Bronchial epithelial cell (primary cell): ENCODE measurements around the gene MTCH1. TPM values are rescaled to one million over a fixed set of nuclear protein-coding genes. Genes with fewer than 3 reads are reported as not detected.

Experiments
- DNase-seq: peaks from one replicate; pipeline ENCODE4 v3.0.0-alpha.2; 2010; ENCODE audit warnings: low read depth
- FAIRE-seq: peaks from 2 replicates; lab custom pipeline; 2011; peaks lifted over from hg19 to GRCh38; lab: Jason Lieb, UNC
- H3K27me3 ChIP-seq: 2 replicates; pipeline ENCODE4 v1.5.1; 2011; ENCODE audit warnings: low read length; ENCODE audit not compliant: control insufficient read depth, insufficient read depth
- H3K36me3 ChIP-seq: 2 replicates; pipeline ENCODE4 v1.5.1; 2011; ENCODE audit warnings: low read length; ENCODE audit not compliant: control insufficient read depth, insufficient read depth
- H3K4me3 ChIP-seq: 2 replicates; pipeline ENCODE4 v1.5.1; 2011; ENCODE audit warnings: mild to moderate bottlenecking, low read depth, low read length, control low read depth
- total RNA-seq: library from RNA; depleted of rRNA; stranded (reverse); fragments of >200 nt; gene quantifications from 2 replicates; pipeline ENCODE4 v1.2.1, GENCODE V29; 2014
- TF ChIP-seq, protein P1 (sequence below): IDR thresholded peaks from 2 replicates; pipeline ENCODE4 v1.5.1; 2011; ENCODE audit warnings: mild to moderate bottlenecking, moderate library complexity, low read length, control low read depth, inconsistent platforms; ENCODE audit not compliant: insufficient read depth, severe bottlenecking

The MTCH1 gene
- total RNA-seq, 1 donor from 2014 or later, result 156 TPM

DNA sequence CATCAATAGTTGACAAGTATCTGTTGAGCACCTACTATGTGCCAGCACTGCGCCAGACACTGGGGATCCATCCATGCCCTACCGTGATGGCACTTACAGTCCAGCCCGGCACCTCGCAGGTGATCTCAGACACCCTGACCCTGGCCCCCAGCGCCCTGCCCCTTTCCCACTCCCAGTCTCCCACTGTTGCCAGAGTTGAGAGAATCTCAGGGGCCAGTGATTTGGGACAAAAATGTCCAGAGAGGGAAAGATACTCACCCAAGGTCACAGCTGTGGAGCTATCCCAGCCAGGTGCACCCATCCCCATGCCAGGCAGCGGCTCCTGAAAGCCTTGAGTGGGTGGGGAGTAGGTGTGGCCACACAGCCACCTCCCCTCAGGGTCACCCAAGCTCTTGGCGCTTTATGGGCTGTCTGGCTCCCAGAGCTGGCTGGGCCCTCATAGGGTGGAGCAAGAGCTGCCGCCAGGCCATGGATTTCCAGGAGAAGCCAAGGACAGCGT lies 28.2 kb downstream of the MTCH1 start:
- DNase-seq, result no peak
- no peaks in the 10 kb centered on the region for H3K36me3 ChIP-seq
- FAIRE-seq, result no peak
- no peaks in the 10 kb centered on the region for H3K27me3 ChIP-seq
- TF ChIP-seq, protein P1, sequence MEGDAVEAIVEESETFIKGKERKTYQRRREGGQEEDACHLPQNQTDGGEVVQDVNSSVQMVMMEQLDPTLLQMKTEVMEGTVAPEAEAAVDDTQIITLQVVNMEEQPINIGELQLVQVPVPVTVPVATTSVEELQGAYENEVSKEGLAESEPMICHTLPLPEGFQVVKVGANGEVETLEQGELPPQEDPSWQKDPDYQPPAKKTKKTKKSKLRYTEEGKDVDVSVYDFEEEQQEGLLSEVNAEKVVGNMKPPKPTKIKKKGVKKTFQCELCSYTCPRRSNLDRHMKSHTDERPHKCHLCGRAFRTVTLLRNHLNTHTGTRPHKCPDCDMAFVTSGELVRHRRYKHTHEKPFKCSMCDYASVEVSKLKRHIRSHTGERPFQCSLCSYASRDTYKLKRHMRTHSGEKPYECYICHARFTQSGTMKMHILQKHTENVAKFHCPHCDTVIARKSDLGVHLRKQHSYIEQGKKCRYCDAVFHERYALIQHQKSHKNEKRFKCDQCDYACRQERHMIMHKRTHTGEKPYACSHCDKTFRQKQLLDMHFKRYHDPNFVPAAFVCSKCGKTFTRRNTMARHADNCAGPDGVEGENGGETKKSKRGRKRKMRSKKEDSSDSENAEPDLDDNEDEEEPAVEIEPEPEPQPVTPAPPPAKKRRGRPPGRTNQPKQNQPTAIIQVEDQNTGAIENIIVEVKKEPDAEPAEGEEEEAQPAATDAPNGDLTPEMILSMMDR, result no peak
- no peak overlapping the region for H3K4me3 ChIP-seq

DNA sequence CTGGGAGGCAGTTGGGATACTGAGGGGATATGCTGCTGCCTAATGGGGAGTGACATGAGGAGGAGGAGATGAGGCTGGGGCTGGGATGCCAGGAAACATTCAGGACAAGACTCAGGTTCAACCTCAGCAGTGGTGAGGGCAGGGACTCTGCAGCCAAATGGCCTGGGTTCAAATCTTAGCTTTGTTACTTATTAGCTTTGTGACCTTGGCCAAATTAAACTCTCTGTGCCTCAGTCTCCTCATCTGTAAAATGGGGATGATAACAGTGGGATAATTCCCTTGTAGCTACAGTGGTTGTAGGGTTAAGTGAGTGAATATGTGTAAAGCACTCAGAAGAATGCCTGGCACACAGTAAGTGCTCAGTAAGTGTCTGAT lies 29.6 kb downstream of the MTCH1 start:
- no peaks in the 10 kb centered on the region for H3K36me3 ChIP-seq
- H3K27me3 ChIP-seq, result no peaks in the 10 kb centered on the region
- TF ChIP-seq, protein P1, result no peak
- DNase-seq (no peak), FAIRE-seq (no peak)
- H3K4me3 ChIP-seq, result no peak overlapping the region

DNA sequence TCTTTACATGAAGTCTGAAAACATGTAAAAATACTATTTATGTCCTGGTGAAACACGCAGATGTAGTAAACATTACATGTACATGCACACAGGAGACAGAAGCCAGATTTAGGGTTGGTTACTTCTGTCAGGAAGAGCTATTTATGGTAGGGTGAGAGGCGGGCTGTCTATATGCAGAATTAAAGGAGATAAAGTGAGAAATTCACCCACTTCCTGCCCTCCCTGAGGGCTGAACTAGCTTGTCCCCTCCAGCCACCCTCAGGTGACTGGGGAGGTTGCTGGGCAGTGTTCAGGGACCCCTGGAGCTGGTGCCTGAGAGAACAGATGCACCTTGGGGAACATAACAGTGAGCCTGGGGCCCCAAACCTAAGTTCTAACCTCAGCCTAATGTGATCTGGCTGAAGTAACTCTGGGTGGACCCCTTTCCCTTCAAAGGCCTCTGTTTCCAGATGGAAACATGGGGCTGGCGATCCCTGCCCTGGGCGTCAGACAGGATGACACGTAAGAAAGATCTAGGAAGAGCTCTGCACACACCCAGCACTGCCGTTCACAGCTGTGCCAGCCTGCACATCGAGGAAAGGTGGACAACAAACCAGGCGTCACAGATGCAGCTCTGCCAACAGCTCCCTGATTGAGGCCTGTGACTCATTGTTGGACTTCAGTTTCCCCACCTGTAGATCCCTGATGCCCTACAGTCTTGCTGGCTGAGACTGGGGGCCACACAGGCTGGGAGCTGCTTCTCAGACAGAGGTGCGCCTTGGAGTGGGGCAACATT lies 30.1 kb downstream of the MTCH1 start:
- FAIRE-seq (peak; percentile 18), DNase-seq (peak; percentile 85)
- TF ChIP-seq, protein P1, result no peak
- H3K36me3 ChIP-seq, result no peaks in the 10 kb centered on the region
- H3K4me3 ChIP-seq, result no peak overlapping the region
- H3K27me3 ChIP-seq, result no peaks in the 10 kb centered on the region

DNA sequence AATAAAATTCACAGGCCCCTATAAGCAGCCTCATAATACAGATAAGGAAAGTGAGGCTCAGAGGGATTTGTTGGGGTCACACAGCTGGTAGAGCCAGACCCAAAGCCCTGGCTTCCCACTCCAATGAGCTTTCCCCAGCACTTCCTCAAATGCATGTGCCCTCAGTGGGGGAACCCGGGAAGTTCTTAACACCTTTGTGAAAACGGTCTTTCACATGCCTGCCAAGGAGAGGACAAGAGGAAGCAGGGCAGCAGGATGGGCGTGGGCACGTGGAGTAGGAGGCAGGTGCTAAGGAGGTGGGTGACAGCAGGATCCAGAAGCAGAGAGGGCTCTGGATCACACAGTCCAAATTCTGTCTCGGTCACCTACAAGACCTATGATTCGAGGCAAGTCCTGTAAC lies 30.9 kb downstream of the MTCH1 start:
- DNase-seq (no peak), FAIRE-seq (no peak)
- H3K27me3 ChIP-seq, result no peaks in the 10 kb centered on the region
- TF ChIP-seq, protein P1, result no peak
- H3K4me3 ChIP-seq, result no peak overlapping the region
- H3K36me3 ChIP-seq, result no peaks in the 10 kb centered on the region

DNA sequence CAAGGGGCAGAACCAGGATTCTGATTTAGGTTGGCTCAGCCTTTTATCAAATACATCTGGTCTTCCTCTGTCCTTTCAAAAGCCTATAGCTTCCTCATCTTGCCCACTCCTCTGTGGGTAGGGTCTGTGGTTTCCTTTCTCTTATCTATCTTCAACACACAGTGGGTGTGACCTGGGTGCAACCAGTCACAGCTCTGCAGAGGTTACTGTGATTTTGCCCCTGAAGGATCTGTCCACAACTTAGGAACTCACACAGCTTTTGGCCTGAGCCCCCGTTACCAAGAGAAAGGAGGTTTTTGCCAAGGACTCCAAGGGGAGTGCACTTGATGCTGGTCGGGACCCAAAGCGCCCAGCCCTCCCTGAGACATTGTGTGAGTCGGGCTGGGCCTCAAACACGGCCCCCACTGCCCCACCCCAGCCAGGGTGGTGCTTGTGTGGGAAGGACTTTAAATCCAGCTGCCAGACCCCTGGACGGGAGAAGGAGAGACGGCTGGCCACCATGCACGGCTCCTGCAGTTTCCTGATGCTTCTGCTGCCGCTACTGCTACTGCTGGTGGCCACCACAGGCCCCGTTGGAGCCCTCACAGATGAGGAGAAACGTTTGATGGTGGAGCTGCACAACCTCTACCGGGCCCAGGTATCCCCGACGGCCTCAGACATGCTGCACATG lies 31.6 kb downstream of the MTCH1 start, which contains the start of gene PI16:
PI16 (plus strand) TSS at position 477 of the 670 bp plus-strand sequence; CDS start at position 500, 23 bp downstream.
- no peaks in the 10 kb centered on the region for H3K36me3 ChIP-seq
- DNase-seq (no peak), FAIRE-seq (no peak)
- H3K27me3 ChIP-seq, result no peaks in the 10 kb centered on the region
- H3K4me3 ChIP-seq, result no peak within 1 kb of the TSS
- TF ChIP-seq, protein P1, result no peak
